Activated naive CD4-positive, alpha-beta T cell treated with Interleukin-2 at 50 U/mL for 16 hours (primary cell): ENCODE measurements around the gene DZANK1.
"Not testable (repeated sequence)": the region's sequence is repeated elsewhere in the genome, so short reads cannot be mapped to it uniquely, and the experiment has no call there.

Experiments used
- DNase-seq: peaks from one replicate; pipeline ENCODE4 v3.0.0-alpha.2; 2020

The DZANK1 gene

DNA sequence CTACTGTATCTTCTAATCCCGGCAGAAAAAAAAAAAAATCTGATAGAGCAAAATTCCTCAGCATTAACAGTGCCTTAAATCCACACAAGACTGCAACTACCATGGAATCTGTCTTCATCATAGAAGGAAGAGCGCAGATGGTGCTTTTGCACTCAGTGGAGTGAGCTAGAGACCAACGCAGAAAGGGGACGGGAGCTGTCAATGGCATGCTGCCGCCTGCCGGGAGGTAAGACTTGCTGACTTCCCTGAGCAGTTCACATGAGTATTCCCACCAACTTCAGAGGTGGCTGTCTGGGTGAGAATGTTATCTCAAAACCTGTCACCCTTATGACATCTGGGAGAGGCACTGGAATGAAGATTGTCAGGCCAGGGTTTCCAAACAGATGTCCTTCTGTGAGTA is 35.6 kb downstream of the DZANK1 start:
- no peak for DNase-seq

DNA sequence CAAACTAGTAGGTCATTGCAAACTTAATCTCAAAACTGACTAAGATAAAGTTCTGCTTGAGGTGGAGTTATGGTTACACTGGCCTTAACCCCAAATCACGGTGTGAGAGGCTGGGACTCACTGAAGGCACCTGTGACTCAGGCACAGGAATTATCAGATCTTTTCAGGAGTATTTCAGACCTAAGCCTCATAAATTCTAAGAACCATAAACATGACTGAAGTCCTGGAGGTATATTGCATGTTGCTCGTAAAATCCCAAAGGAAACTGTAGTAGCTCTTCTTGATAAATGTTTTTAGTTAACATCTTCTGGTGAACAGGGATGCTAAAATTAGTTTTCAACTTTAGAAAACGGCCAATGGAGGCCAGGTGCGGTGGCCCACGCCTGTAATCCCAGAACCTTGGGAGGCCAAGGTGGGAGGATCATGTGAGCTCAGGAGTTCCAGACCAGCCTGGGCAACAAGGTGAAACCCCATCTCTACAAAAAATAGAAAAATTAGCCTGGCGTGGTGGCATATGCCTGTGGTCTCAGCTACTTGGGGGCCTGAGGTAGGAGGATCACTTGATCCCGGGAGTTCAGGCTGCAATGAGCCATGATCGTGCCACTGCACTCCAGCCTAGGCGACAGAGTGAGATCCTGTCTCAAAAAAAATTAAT is 36.5 kb downstream of the DZANK1 start:
- no peak for DNase-seq

DNA sequence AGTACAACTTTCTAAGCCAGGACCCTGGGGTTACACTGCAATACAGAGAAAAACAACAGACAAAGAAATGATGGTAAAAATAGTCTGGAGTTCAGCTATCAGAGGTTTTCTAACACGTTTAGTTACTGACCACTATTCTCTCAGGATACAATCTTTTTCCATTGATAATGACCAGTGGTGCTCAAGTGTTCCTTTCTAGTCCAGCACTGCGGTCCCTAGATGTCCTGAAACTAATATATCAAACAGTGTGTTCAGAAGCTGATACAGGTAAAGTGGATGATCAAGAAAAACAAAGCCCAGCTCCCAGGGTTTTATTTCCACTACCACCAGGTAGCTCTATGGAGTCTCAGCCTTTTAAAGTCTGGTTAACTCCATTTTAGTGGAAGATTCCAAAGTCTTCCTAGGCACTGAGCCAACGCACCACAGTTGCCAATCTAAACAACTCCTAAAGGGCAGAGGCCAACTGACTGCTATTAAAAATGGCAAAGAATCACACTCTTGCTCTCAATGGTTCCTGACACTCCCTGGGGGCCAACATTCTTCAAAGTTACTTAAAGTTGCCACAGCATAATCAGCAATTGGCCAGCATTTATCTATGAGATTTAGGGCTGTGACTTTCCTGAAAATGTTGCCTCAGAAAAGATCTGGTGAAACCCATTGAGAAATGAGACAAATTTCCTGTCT is 38.2 kb downstream of the DZANK1 start:
- DNase-seq, result no peak

DNA sequence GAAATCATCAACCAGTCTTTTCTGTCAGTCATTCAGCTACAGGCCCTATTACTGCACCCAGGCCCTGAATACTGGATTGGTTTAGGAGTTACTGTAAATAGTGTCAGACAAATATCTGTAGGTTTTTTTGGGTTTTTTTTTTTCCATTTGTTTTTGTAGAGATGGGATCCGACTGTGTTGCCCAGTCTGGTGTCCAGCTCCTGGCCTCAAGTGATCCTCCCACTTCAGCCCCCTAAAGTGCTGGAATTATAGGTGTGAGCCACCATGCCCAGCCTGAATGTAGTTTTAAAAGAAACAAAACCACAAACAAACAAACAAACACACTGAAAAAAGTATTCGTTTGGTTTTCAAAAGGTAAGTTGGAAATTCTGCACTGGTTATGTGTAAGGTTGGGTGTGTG is 39.6 kb downstream of the DZANK1 start:
- DNase-seq, result no peak

DNA sequence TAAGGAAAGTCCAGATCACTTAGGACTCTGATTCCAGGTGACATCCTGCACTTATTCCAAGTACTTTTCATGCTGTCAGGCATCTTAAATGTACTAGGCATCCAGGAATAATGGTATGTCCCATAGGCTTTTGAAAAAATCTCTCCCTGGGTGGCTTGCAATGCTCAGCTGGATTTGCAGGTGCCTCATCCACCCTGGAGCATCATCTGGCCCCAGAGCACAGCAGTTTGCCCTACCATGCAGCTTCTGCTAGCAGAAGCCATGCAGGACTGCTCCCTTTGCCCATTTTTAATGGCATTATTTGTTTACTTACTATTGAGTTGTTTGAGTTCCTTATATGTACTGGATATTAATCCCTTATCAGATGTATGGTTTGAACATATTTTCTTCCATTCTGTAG is 45.2 kb downstream of the DZANK1 start:
- no peak for DNase-seq

DNA sequence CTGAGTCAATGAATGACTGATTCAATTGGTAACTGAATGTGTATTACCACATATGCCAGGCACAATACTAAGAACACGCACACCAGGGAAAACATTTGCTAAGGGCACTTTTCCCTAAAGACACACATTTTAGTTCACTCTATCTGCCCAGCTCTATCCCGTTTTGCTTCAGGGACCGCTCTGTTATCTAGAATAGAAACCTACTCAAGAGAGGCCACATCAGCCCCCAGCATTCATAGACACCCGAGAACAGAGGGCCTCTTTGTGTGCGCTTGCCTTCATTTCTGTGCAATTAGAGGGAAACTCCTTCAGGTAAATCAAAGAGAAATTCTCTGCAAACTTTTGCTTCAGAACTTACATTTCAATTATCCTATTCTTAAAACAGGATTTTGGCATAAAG is 50.3 kb downstream of the DZANK1 start:
- DNase-seq, result no peak

DNA sequence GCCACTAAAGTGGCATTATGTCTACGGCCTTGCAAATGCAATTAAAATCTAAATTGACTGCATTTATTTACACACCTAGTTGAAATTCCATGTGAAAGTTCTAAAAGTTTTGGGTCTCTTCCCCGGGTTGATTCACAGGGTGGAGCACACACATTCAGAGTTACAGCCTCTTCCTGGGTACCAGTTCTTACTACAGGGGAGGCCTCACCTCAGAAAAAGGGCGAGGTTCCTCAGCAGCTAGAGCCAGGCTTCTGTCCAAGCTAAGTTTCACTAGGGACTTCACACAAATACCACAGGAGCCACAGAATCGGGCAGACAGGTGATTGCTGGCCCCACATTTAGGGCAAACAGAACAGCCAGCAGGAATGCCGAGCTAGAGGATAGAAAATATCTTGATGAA is 52.7 kb downstream of the DZANK1 start:
- no peak for DNase-seq

DNA sequence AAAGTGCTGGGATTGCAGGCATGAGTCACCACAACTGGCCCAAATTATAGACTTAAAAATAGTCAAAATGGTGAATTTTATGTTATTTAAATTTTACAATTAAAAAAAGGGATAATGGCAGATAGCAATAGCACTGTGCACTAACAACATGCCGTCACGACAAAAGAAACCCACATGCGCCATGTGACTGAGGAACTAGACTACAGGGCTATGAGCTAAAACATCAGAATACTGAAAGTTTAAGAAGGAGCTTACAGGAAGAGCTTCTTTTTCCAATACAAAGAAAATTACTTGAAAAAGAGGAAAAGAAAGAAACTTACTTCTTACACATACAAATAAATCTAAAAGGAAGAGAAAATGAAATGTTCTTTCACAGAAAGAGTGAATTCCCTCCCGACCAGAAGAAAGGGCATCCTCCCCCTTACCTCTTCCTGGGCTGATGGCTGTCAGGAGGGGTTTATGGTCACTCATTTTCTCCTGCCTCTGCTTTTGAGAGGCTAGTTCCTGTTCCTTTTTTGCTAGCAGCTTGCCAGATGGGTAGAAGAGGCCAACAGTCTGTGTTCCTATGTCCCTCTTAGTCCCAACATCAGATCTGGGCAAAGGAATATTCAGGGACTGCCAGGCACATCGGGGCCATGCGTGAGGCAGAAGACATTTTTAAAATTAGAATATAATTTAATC is 54.5 kb downstream of the DZANK1 start:
- no peak for DNase-seq

DNA sequence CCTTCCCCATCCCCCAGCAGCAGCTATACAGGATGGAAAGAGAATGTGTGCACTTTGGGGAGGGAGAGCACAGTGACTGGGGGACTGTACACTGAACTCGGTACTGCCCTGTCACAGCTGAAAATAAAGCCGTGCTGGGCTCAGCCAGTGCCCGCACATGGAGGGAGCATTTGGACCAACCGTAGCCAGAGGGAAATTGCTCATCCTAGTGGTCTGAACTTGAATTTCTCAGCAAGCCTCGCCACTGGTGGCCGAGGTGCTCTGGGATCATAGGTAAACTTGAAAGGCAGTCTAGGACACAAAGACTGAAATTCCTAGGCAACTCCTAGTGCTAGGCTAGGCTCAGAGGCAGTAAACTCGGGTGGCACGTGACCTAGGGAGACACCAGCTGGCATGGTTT is 61.0 kb downstream of the DZANK1 start:
- DNase-seq, result no peak

DNA sequence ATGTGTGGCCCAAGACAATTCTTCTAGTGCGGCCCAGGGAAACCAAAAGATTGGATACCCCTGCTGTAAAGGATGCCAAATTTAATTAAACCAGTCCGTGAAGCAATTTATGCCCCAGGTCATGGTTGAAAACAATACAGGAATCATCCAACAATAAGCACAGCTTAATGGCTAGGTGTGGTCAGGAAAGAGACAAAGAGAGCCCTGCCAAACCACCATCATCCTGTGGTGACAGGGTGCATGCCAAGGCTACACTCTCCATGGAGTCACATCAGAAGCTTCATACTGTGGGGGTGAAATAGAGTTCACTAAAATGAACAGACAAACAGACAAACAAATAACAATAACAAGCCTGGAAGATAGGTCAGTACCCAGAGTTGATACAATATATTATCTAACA is 62.7 kb downstream of the DZANK1 start:
- no peak for DNase-seq

DNA sequence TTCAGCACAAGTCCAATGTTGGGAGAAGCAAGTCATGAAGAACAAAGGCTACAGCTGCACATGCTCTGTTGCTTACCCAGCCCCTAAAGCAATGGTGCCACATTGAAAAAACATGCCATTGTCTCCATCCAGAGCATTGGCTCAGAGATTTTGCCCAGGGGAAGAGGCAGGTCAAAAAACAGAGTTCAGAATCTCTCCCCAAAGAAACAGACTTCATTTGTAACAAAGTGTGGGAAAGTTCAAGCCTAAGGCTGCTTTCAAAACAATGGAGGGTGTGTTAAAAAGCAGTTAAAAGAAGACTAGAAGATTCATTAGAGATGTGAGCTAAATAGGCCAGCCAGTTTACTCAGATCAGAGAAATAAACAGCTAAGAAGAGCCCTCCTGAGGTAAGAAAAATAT is 63.6 kb downstream of the DZANK1 start:
- no peak for DNase-seq

DNA sequence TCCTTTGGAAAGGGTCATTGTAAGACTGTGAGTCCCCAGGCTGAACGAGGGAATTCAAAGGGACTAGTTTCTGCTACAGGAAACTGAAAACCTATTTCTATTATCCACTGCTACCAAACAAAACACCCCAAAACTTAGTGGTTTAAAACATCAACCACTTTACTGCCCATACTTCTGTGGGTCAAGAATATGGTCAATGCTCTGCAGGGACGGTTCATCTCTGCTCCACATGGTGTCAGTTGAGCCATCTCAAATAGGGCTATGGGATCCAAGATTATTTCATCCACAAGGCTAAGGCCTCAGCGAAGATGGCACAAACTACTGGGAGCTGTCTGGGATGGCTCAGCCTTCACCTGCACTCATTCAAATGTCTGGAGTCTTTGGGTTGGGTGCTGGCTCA is 65.5 kb downstream of the DZANK1 start:
- no peak for DNase-seq

DNA sequence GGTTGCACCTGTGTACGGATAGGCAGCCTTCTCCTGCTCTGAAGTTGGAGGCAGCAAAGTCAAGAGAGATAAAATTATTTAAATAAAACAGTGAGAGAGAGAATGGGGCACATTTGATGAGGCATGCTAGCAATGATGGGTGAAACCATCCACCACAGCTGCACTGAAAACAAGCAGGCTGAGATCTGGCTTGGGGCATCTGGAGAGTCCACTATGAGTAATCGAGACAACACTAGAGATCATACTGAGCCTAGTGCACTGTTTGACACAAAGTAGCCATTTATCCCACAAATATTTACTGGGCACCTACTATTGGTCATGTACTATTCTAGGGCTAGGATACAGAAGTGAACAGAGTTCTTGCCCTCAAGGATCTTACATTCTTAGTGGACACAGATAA is 66.4 kb downstream of the DZANK1 start:
- no peak for DNase-seq

DNA sequence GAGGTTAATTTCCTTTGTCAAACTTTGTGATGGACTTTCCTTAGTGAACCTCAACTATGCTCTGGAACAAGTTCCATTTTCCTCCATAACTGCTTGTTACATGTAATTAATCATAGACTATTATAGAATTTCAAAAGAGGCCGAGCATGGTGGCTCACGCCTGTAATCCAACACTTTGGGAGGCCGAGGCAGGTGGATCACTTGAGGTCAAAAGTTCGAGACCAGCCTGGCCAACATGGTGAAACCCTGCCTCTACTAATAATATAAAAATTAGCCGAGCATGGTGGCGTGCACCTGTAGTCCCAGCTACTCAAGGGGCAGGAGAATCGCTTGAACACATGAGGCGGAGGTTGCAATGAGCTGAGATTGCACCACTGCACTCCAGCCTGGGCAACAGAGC is 68.1 kb downstream of the DZANK1 start:
- not testable (repeated sequence) for DNase-seq

DNA sequence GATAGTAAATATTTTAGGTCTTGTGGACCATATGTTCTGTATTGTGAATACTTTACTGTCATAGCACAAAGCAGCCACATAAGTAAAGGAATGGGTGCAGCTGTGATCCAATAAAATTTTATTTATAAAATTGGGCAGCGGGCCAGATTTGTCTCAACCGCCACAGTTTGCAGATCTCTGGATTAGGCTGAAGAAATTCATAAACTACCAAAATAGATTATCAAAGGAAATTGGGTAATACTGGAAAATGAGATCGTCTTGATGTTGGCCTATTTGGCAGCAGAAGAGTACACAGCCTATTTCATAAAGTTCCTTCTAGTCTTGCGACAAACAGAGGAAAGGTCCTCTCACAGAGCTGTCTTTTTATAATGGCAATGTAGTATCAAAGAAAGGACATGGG is 69.8 kb downstream of the DZANK1 start:
- no peak for DNase-seq

DNA sequence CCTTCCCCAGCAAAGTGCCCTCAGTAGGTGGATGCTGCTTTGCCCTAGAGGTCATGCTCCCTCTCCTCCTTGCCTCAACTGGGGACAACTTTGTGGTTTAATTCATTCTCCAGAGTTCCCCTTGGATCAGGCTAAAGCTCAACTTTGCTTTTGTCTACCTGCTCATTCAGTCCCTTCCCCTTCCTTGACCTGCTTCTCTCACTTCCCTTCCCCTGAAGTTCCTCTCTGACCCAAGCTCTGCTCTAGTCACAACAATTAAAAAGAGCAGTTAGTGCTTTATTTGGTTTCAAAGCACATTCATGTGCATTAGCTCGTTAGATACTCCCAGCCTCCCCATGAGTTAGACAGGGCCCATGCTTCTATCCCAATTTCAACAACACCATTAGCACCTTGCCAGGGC is 71.3 kb downstream of the DZANK1 start:
- no peak for DNase-seq

DNA sequence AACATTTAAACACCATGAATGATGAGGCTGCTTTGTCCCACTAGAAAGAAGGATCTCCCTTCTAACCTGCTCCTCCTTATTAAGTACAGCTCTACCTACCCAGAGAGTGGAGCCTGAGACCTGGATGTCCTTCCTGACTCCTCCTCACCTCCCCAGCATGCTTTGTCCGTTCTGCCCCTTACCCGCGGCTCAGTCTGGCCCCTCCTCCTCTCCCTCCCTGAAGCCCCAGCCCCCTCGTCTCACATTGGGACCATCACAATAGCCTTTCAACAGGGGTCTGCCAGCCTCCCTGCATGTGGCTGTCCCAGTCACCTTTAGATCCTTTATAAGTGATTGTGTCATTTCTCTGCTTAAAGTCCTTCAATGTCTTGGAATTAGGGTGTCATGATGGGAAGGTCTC is 72.5 kb downstream of the DZANK1 start:
- no peak for DNase-seq

DNA sequence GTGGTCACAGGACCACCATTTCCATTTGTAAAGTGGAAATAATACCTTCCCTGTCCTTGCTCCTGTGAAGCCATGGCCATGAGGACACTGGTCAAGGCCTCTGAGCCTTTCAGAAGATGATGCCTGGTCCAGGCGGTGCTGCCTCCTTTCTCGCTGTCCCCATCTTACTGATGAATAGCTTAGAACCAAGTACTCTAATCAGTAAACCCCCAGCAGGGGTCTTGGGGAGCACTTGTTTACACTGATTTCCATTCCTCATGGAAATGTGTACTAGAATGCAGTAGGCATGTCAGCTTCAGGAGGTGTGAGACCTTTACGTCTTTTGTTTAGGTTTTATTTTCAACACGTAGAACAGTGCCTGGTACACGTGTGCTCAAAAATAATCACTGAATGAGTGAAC is 75.1 kb downstream of the DZANK1 start:
- DNase-seq, result no peak

DNA sequence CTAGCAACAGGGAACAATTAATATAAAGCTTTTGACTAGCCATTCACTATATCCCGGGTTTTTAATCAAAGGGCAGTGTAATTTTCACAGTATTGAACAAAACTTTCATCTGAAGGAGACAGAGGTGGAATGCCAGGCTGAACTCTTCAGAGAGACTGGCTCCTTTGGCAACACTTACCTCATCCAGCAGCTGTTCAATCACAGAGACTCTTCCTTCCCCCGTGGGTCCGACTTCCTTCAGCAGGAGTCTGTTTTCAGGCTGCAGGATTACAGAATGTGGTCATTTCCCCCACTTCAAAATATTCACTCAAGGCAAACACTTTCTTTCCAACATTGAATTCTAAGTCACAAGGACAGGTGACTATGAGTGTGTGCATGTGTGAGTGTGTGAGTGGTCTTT is 76.6 kb downstream of the DZANK1 start:
- no peak for DNase-seq

DNA sequence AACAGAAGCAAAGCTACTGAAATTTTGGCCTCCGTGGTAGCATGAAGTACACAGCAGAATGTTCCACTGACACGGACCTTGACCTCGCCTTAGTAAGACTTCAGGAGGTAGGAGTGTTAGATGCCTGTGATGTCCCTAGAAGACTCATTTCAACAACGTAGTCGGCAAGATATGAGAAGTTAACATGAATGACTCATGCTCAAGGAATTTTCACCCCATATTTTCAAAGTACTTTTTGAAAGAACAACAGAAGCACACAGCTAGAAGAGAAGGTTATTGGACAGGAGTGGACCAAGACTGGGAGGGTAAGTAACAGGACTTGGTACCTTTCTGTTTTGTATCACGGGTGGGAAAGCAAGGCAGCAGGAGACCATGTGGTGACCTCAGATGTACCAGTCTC is 78.0 kb downstream of the DZANK1 start:
- DNase-seq, result no peak

DNA sequence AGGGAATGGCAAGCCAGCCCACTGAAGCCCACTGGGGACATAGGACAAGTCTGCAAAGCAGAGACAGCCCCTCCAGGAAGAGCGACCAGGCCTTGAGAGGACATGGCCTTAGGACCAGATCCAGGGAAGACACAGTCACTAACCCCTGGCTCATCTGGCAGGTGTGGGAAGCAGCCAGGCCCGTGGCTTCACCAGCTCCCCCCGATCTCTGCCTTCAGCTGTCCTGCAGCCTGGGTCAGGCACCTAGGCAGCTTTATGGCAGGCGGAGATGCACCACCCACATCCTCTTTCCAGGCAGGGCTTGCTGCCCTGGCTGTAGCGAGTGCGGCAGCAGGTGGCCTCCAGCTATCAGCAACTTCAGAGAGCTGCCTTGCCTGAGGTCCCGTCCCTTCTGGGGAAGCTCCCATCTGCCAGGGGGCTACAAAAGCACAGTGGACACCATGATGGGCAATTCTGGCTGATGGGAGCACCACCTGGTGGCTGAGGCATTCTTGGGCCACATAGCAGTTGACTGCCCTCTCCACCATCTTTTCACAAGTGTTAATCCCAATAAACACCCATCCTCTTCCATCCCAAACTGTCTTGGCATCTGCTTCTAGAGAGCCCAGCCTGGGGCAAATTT is 85.8 kb downstream of the DZANK1 start:
- no peak for DNase-seq

DNA sequence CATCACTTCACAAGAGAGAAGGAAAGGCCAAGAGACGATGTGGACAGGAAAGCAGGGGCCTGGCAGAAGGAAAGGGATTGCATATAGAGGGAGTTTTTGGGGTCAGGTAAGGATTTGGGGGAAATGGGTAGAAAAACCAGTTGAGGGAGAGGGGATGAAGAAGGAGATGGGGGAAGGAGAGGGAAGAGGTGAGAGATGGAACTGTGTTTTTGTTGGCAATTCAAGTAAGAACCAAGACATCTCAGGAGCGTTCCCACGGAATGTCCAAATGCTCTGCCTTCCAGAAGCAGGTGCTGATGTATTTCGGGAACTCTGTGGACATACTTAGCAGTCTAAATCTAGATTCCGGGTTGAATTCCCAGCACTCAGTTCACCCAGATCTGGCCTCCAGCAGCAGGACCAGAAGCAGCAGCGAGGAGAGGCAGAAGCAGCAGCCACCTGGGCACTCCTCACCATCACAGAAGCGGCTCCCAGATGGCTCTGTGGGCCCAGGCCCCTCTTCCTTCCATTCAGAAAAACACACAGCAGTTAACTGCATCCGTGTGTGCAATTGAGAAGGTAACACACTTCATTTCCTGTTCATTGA is 88.8 kb downstream of the DZANK1 start:
- no peak for DNase-seq

DNA sequence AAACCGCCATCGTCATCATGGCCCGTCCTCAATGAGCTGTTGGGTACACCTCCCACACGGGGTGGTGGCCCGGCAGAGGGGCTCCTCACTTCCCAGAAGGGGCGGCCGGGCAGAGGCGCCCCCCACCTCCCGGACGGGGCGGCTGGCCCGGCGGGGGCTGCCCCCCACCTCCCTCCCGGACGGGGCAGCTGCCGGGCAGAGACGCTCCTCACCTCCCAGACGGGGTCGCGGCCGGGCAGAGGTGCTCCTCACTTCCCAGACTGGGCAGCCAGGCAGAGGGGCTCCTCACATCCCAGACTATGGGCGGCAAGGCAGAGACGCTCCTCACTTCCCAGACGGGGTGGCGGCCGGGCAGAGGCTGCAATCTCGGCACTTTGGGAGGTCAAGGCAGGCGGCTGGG is 91.3 kb downstream of the DZANK1 start:
- not testable (repeated sequence) for DNase-seq

DNA sequence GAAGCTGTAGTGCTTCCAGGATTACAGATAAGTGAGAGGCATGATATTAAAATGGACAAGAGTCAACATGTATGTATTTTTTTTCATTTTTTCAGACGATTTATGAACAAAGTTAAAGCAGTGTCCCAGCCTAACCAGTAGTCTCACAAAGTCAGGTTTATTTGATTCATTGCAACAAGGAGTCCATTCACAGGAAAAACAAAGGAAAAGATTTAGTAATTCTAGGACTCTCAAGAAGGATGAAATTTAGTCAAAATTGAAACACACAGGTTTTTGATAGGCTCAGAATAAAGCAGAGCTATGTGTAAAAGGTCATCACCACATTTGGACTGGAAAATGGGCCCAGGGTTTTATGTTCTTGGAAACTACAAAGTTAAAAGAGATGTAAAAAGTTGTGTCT is 94.5 kb downstream of the DZANK1 start:
- no peak for DNase-seq
